Lung (tissue), 12 donors: ENCODE measurements around the gene PSMC4. TPM values are rescaled to one million over a fixed set of nuclear protein-coding genes. Genes with fewer than 3 reads are reported as not detected.

Experiments
- ATAC-seq: fragments of 200-7000 bp; cut with Tn5 transposase; one replicate; pipeline ENCODE4 v1.9.1; 2020; ENCODE audit warnings: moderate number of reproducible peaks; ENCODE audit not compliant: insufficient read depth, low FRiP score
- DNase-seq, 3 donors: peaks; one replicate each; pipeline ENCODE4 v3.0.0-alpha.2; 2013 to 2017
- H3K27ac ChIP-seq, 2 donors: one replicate each; pipeline ENCODE4 v1.5.1; 2013; ENCODE audit warnings: mild to moderate bottlenecking in 2 of 2, moderate library complexity in 2 of 2, control low read depth in 1 of 2, inconsistent platforms in 1 of 2, low read depth in 1 of 2, low read length in 1 of 2
- H3K27me3 ChIP-seq, 3 donors: one replicate each; pipeline ENCODE4 v1.5.1; 2013; ENCODE audit warnings: low read length in 2 of 3; ENCODE audit not compliant: control insufficient read depth in 3 of 3, insufficient read depth in 3 of 3
- H3K36me3 ChIP-seq, 4 donors: one replicate each; pipeline ENCODE4 v1.5.1; 2013; ENCODE audit warnings: low read length in 4 of 4, mild to moderate bottlenecking in 1 of 4, moderate library complexity in 1 of 4; ENCODE audit not compliant: control insufficient read depth in 4 of 4, insufficient read depth in 4 of 4
- H3K4me1 ChIP-seq, 5 donors: one replicate each; pipeline ENCODE4 v1.5.1; 2013; ENCODE audit warnings: low read length in 5 of 5, mild to moderate bottlenecking in 2 of 5, moderate library complexity in 1 of 5; ENCODE audit not compliant: control insufficient read depth in 5 of 5, insufficient read depth in 5 of 5
- H3K4me3 ChIP-seq: one replicate; pipeline ENCODE4 v1.5.1; 2013; ENCODE audit warnings: mild to moderate bottlenecking, control low read depth, moderate library complexity
- H3K9ac ChIP-seq, 2 donors: one replicate each; pipeline ENCODE4 v1.5.1; 2013; ENCODE audit warnings: low read length in 2 of 2, control low read depth in 1 of 2; ENCODE audit not compliant: insufficient read depth in 1 of 2
- H3K9me3 ChIP-seq, 4 donors: one replicate each; pipeline ENCODE4 v1.5.1; 2013; ENCODE audit warnings: low read length in 3 of 4, mild to moderate bottlenecking in 1 of 4, moderate library complexity in 1 of 4; ENCODE audit not compliant: control insufficient read depth in 4 of 4, insufficient read depth in 3 of 4
- CTCF ChIP-seq: IDR thresholded peaks from 2 replicates; pipeline ENCODE4 v1.5.1; 2012; ENCODE audit warnings: mild to moderate bottlenecking; ENCODE audit errors: control extremely low read depth, extremely low read depth
- WGBS, 2 donors: extraction: QIAGEN DNeasy Blood & Tissue Kit; methylation state at CpG; one replicate each; pipeline ENCODE4 v1.1.7; 2013; 5-methylcytosine and 5-hydroxymethylcytosine counted together
- polyA plus RNA-seq, 2 donors: library from polyadenylated mRNA; stranded (reverse); fragments of 200-250 nt; gene quantifications; one replicate each; pipeline ENCODE4 v1.2.1, GENCODE V29; 2013
- total RNA-seq, 2 donors: library from RNA; depleted of rRNA in 1 of 2; stranded (reverse); fragments of >200 nt in 1 of 2; gene quantifications; one replicate each; pipeline ENCODE4 v1.2.1, GENCODE V29; 2014 to 2021
- donor health status: control.
- donor health status: control.
- donor health status: Bipolar disorder and iron deficiency.
- donor health status: healthy.
- donor health status: DM: yes; HTN: yes; CAD: no.

PSMC4 gene
- total and polyA plus RNA-seq, 4 donors: 45.2 to 95.4 (median 87.2) TPM

GRCh38 chr19:39927524-39928356, 43.2 kb upstream of the PSMC4 start:
- no peak overlapping the region for H3K9ac ChIP-seq
- 91 to 94% methylated on average over 23 of the region's 23 CpGs for WGBS, 2 donors
- DNase-seq: no peak

GRCh38 chr19:39928357-39928725, 42.6 kb upstream of the PSMC4 start:
- no peaks in the 10 kb centered on the region for H3K36me3 ChIP-seq
- peaks cover 0 to 4% (median 0%) of the 10 kb centered on the region in 4 donors for H3K9me3 ChIP-seq
- WGBS, 2 donors: 88 to 93% methylated on average over 3 of the region's 3 CpGs
- peaks cover 0 to 2% (median 0%) of the 10 kb centered on the region in 5 donors for H3K4me1 ChIP-seq
- no peak for DNase-seq
- H3K27me3 ChIP-seq: no peaks in the 10 kb centered on the region
- ATAC-seq: no peak
- no peak overlapping the region for H3K9ac ChIP-seq
- H3K27ac ChIP-seq: no peak overlapping the region
- H3K4me3 ChIP-seq: no peak overlapping the region
- TF ChIP-seq CTCF: no peak

More at GRCh38 chr19:39927524-39928356, 43.2 kb upstream of the PSMC4 start:
- Histone ChIP-seq H3K4me1 (no peaks in the 10 kb centered on the region), H3K4me3 (no peak overlapping the region), H3K9me3 (peaks cover 0 to 4% (median 0%) of the 10 kb centered on the region in 4 donors), H3K36me3 (no peaks in the 10 kb centered on the region), H3K27ac (no peak overlapping the region), H3K27me3 (no peaks in the 10 kb centered on the region)
- TF ChIP-seq CTCF: no peak
- ATAC-seq: no peak

GRCh38 chr19:39929750-39930149, 41.2 kb upstream of the PSMC4 start:
- H3K36me3 ChIP-seq: no peaks in the 10 kb centered on the region
- H3K27me3 ChIP-seq: no peaks in the 10 kb centered on the region
- TF ChIP-seq CTCF: no peak
- H3K27ac ChIP-seq: no peak overlapping the region
- no peak for ATAC-seq
- DNase-seq: no peak
- no peaks in the 10 kb centered on the region for H3K9me3 ChIP-seq
- no peak overlapping the region for H3K9ac ChIP-seq
- no peak overlapping the region for H3K4me3 ChIP-seq
- WGBS, 2 donors: 93 to 97% methylated on average over 3 of the region's 3 CpGs
- H3K4me1 ChIP-seq: peaks cover 0 to 2% (median 0%) of the 10 kb centered on the region in 5 donors
